ENCODE measurements around the gene HCN1. TPM values are rescaled to one million over a fixed set of nuclear protein-coding genes. Genes with fewer than 3 reads are reported as not detected.

Gene HCN1
- not detected for total RNA-seq

- Histone ChIP-seq H3K4me3 (peak within 1 kb of the TSS in 2 of 4 donors; percentile 35 to 46), H3K9me3 (no peaks in the 10 kb centered on the region), H3K36me3 (no peaks in the 10 kb centered on the region), H3K4me1 (peaks cover 0 to 11% (median 0%) of the 10 kb centered on the region in 4 donors), H3K27me3 (peaks cover 0 to 10% of the 10 kb centered on the region in 2 donors), H3K27ac (no peak within 1 kb of the TSS)
- DNase-seq: peak in 2 of 3 donors; percentile 73 to 80
- TF ChIP-seq POLR2A (IDR thresholded peaks at IDR 0.05): no peak
- peak in 4 of 6 experiments; percentile 26 to 63 (median 58) for TF ChIP-seq CTCF (IDR thresholded peaks at IDR 0.05)
These were observed at the start of gene HCN1 for GRCh38 chr5:45696206-45696836. HCN1 (minus strand) TSS chr5:45696380.

- DNase-seq: no peak
- H3K27me3 ChIP-seq: no peaks in the 10 kb centered on the region
- no peaks in the 10 kb centered on the region for H3K4me1 ChIP-seq
- no peaks in the 10 kb centered on the region for H3K36me3 ChIP-seq
- no peak overlapping the region for H3K4me3 ChIP-seq
- no peak overlapping the region for H3K27ac ChIP-seq
- TF ChIP-seq CTCF (IDR thresholded peaks at IDR 0.05): no peak
- no peak for TF ChIP-seq POLR2A (IDR thresholded peaks at IDR 0.05)
- no peaks in the 10 kb centered on the region for H3K9me3 ChIP-seq
These were observed 44.9 kb upstream of the HCN1 start for GRCh38 chr5:45741110-45741509.

GRCh38 chr5:45737153-45737552 is 41.0 kb upstream of the HCN1 start:
- Histone ChIP-seq H3K27ac (no peak overlapping the region), H3K36me3 (no peaks in the 10 kb centered on the region), H3K4me1 (no peaks in the 10 kb centered on the region), H3K4me3 (no peak overlapping the region), H3K9me3 (no peaks in the 10 kb centered on the region), H3K27me3 (no peaks in the 10 kb centered on the region)
- no peak for DNase-seq
- no peak for TF ChIP-seq POLR2A (IDR thresholded peaks at IDR 0.05)
- TF ChIP-seq CTCF (IDR thresholded peaks at IDR 0.05): no peak

GRCh38 chr5:45725537-45725936 is 29.4 kb upstream of the HCN1 start:
- no peak for DNase-seq
- H3K27me3 ChIP-seq: no peaks in the 10 kb centered on the region
- no peak overlapping the region for H3K27ac ChIP-seq
- H3K36me3 ChIP-seq: no peaks in the 10 kb centered on the region
- no peaks in the 10 kb centered on the region for H3K4me1 ChIP-seq
- TF ChIP-seq POLR2A (IDR thresholded peaks at IDR 0.05) (no peak), CTCF (IDR thresholded peaks at IDR 0.05) (no peak)
- H3K4me3 ChIP-seq: no peak overlapping the region
- H3K9me3 ChIP-seq: no peaks in the 10 kb centered on the region

GRCh38 chr5:45697201-45697600 is 1.0 kb upstream of the HCN1 start:
- TF ChIP-seq CTCF (IDR thresholded peaks at IDR 0.05) (no peak), POLR2A (IDR thresholded peaks at IDR 0.05) (no peak)
- H3K4me1 ChIP-seq: peaks cover 0 to 11% (median 0%) of the 10 kb centered on the region in 4 donors
- peaks cover 0 to 10% of the 10 kb centered on the region in 2 donors for H3K27me3 ChIP-seq

More at GRCh38 chr5:45697201-45697600, 1.0 kb upstream of the HCN1 start:
- H3K36me3 ChIP-seq: no peaks in the 10 kb centered on the region
- H3K9me3 ChIP-seq: no peaks in the 10 kb centered on the region
- no peak for DNase-seq
- H3K27ac ChIP-seq: no peak overlapping the region
- H3K4me3 ChIP-seq: no peak overlapping the region
